Measurements from ENCODE around the gene PPM1B.

- no peak for TF ChIP-seq EP300 (IDR thresholded peaks at IDR 0.05)
- TF ChIP-seq CTCF (IDR thresholded peaks at IDR 0.05): no peak
- TF ChIP-seq POLR2A (IDR thresholded peaks at IDR 0.05): no peak
These were observed 104.4 kb downstream of the PPM1B start for GRCh38 chr2:44273076-44273475.
